Right ventricle myocardium superior (tissue), 1 donor: ENCODE data around the gene VGLL4. TPM values are rescaled to one million over a fixed set of nuclear protein-coding genes. Genes with fewer than 3 reads are reported as not detected.

Experiments
- ATAC-seq: fragments of 200-7000 bp; cut with Tn5 transposase; one replicate; pipeline ENCODE4 v1.9.1; 2020; ENCODE audit warnings: mild to moderate bottlenecking; ENCODE audit not compliant: poor library complexity
- DNase-seq: peaks from one replicate; pipeline ENCODE4 v3.0.0-alpha.2; 2020
- intact Hi-C: fragments of 100-400 bp; cut with DNase I; formaldehyde crosslinking; loops from one replicate; pipeline ENCODE4 v1.11.2; 2022
- total RNA-seq: library from RNA; stranded (reverse); fragmentation: NEBNext Ultra II Directional; extraction: Animal tissue kit (Norgen Biotek cat#: 25700); gene quantifications from one replicate; pipeline ENCODE4 v1.2.1, GENCODE V29; 2021
- donor health status: DM: no; HTN: yes; CAD: no; lungs with severe emphysema.

VGLL4 gene
- total RNA-seq, 1 donor from 2014 or later: 23.0 TPM

DNA sequence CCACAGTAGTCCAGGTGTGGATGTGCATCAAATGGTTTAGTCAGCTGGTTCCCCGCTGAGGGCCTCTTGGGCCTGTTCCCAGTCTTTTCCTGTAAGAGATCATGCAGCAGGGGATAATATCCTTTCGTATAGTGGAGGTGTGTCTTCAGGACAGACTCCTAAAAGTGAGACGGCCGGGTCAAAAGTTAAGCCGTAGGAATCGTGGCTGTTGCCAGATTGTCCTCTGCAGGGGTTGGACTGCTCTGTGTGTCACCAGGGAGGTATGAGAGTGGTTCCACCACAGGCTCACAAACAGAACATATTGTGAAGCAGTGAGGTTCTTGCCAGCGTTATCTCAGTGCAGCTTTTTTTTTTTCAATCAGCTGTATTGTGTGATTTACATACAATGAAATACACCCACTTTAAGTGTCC lies 95.0 kb downstream of the VGLL4 start:
- DNase-seq: no peak
- peak; percentile 28 for ATAC-seq

DNA sequence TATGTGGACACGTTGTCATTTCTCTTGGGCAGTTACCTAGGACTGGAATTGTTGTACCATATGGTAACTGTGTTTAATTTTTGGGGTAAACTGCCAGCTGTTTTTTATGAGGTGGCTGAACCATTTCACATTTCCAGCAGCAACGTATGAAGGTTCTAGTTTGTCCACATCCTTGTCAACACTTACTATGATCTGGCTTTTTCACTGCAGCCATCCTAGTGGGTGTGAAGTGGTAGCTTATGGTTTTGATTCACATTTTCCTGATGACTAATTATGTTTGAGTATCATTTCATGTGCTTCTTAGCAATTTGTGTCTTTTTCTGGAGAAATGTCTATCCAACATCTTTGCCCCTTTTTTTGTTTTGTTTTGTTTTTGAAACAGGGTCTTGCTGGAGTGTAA lies 96.2 kb downstream of the VGLL4 start:
- no peak for ATAC-seq
- intact Hi-C loops: no loop called here

More for the DNA sequence above, 95.0 kb downstream of the VGLL4 start:
- intact Hi-C loops: no loop called here

DNA sequence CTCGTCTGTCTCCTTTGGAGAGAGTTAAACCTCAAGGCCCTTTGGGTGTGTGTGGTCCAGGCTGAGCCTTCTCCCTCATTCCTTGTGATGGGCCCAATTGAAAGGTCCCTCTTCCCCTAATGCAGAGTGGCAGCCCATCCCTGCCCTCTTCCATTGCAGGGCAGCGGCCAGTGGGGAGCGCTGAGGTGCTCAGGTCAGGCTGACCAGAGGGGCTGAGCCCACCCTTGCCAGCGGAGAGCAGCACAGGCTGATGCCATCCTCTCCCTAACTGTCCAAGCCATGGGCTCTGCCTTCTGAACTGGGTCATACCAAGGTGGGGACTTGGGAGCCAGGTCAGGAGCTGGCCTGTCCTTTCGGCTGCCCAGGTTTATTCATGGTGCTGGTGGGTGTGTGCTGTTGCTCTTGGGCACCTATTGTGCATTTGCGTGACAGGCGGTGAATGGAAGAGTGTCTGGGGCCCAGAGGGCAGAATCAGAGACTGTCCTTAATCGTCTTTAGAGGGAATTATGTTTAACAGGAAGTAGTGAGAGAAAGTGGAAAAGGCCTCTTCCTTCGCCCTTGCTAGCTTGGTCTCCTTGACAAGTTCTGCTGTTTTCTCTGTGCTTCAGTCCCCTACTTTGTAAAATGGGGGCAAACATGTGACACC lies 96.9 kb downstream of the VGLL4 start:
- DNase-seq (no peak), ATAC-seq (no peak)
- intact Hi-C loops: no loop called here

More for the DNA sequence above, 96.2 kb downstream of the VGLL4 start:
- DNase-seq: no peak

- no peak for DNase-seq
- intact Hi-C loops: no loop called here
Measured at GRCh38 chr3:11545186-11545851, 98.4 kb downstream of the VGLL4 start.

GRCh38 chr3:11544412-11545181 lies 99.1 kb downstream of the VGLL4 start:
- DNase-seq: peak; percentile 72
- peak; percentile 38 for ATAC-seq
- intact Hi-C loops: no loop called here

More at GRCh38 chr3:11545186-11545851, 98.4 kb downstream of the VGLL4 start:
- ATAC-seq: peak; percentile 40

DNA sequence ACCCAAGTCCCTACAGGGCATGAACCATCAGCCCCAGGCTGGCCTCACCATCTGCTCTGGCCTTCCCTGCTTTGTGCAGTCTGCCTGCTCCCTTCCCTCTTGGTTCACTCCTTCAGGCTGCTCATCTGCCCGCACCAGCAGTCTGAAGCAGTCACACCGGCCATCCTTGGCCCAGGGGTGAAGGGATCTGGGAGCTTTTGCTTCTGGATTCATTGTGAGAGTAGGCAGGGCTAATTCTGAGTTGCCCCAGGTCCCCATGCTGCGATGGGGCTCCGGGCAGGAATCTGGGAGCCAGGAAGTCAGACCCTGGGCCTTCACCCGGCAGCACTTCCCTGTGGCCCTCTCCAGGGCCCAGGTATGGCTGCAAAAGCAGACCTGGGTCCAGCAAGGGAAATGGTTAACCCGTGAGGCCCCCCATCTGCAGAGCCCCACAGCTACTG lies 99.7 kb downstream of the VGLL4 start:
- intact Hi-C loops: no loop called here
- ATAC-seq (no peak), DNase-seq (no peak)

DNA sequence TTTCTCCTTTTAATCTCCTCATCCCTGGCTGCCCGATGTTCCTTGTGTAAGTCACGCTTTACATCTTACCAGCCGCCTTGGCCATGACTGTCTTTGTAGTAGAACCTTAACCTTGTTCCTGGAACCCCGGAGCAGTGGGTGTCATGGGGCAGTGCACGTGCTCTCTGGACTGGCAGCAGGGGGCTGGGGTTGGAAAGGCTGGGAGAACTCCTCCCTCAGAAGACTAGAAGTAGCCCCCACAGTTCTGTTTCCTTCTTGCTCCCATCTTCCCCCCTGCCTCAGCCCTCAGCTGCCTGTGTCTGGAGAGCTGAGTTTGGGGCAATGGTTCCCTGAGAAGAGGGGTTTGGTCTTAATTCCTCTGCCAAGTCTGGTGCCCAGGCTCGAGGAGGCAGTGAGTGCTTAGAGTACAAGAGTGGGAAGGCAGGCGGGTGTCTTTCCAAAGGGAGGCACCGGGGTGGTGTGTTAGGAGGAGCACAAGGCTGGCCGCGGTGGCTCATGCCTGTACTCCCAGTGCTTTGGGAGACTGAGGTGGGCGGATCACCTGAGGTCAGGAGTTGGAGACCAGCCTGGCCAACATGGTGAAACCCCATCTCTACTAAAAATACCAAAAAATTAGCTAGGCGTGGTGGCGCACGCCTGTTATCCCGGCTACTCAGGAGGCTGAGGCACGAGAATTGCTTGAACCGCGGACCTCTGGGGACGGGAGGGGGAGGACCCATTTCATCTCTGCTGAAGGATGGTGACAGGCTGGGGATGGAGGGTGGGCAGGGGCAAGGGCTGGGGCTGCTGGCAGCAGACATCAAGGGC lies 100.4 kb downstream of the VGLL4 start:
- no peak for DNase-seq
- no peak for ATAC-seq
- intact Hi-C loops: no loop called here

DNA sequence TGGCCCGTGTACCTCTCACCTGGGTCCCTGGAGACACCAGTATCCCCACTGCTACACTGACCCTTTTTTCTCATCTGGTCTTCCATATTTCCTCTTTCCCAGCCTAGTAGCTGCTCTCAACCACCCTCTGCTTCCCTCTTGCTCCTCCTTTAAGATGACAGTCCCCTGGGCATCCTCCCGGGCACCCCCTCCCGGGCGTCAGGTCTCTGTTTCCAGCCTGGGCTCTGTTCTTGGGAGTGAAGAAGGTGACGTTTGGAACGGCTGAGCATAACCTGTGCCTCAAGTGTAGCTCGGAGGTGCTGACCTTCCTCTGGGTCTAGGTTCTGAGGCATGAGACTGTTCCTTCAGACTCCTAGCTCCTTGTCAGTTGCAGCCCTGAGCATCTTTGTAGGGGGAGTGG lies 101.2 kb downstream of the VGLL4 start:
- DNase-seq (no peak), ATAC-seq (no peak)
- intact Hi-C loops: no loop called here

- ATAC-seq (no peak), DNase-seq (no peak)
- intact Hi-C loops: no loop called here
Measured at GRCh38 chr3:11541321-11542303, 102.1 kb downstream of the VGLL4 start.

- intact Hi-C loops: no loop called here
- no peak for DNase-seq
- no peak for ATAC-seq
Measured at GRCh38 chr3:11539677-11540076, 104.0 kb downstream of the VGLL4 start.

DNA sequence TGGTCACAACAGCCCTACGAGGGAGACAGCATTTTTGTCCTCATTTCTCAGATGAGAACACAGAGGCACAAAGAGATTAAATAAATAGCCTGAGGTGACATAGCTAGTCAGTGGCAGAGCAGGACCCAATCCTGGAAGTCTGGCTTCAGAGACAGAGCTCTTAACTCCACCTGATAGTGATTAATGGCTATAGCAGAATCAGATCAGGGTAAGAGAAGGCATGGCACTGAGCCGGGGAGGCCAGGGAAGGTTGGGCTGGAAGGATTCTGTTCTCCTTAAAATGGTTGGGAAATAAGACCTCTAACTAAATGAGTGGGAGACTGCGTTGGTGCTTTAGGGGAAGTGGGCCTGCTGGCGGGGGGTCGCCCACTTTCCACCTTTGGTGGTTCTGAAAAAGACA lies 104.5 kb downstream of the VGLL4 start:
- intact Hi-C loops: no loop called here

GRCh38 chr3:11538581-11538980 lies 105.1 kb downstream of the VGLL4 start:
- DNase-seq: no peak
- ATAC-seq: no peak
- intact Hi-C loops: no loop called here

More for the DNA sequence above, 104.5 kb downstream of the VGLL4 start:
- no peak for ATAC-seq
- no peak for DNase-seq

DNA sequence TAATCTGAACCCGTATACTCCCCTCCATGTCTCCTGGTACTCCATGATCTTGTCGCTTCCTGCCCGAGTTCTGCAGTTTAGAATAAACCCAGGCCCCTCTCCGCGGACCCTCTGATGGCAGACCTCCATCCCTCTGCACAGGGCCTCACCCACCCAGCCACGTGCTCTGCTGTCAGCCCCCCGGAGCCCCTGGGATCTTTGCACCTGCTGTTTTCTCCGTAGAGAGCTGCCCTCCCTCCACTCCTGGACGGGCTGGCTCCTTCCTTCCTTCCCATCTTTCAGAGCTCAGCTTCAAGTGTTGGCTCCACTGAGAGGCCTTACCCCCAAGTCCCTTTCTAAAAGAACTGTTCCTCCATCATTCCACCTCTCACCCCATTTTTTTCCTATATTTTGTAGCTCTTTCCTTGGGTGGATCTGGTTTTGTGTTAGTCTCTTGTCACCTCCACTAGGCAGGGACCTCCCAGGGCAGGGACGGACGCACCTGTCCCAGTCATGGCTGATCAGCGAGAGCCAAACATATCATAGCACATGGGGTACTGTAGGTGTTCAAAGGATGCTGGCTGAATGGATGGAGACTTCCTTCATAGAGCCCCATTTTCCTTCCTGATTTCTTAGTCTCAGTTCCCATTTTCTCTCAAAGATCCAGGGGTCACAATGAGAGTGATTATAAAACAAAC lies 106.6 kb downstream of the VGLL4 start:
- intact Hi-C loops: no loop called here
- DNase-seq (no peak), ATAC-seq (no peak)

DNA sequence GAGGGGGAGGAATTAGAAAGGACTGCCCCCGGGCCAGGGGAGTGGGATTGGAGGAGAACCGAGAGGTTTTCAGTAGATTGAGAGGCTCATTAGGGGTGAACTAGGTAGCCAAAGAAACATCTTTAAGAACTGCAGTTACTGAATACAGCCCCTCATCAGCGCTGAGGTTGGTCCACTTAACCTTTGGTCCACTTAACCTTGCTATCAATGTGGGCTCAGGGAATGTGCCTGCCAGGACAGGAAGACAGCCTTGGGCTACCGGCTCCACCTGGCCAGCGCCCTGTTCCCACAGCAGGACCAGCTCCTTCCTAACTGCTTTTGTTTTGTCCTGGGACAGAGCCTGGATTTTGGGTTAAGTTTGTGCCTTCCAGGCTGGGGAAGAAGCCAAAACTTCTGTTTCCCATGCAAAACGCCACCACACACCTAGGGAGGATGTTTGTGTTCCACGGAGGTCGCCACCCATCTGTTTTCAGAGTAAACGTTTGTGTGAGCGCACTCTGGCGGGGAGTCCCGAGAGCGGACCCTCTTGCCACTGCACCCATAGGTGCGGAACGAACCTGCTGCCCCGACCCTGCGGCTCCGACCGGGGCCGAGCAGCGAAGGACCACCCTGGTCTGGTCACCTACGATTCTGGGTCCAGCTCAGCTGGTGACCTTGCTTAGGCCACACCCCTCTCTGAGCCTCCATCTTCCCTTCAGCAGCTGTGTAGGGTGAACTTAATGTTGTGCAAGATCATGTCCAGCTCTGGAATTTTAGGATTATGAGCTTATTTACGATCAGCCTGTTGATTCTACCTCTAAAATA lies 107.4 kb downstream of the VGLL4 start:
- intact Hi-C loops: no loop called here
- no peak for DNase-seq
- ATAC-seq: no peak

DNA sequence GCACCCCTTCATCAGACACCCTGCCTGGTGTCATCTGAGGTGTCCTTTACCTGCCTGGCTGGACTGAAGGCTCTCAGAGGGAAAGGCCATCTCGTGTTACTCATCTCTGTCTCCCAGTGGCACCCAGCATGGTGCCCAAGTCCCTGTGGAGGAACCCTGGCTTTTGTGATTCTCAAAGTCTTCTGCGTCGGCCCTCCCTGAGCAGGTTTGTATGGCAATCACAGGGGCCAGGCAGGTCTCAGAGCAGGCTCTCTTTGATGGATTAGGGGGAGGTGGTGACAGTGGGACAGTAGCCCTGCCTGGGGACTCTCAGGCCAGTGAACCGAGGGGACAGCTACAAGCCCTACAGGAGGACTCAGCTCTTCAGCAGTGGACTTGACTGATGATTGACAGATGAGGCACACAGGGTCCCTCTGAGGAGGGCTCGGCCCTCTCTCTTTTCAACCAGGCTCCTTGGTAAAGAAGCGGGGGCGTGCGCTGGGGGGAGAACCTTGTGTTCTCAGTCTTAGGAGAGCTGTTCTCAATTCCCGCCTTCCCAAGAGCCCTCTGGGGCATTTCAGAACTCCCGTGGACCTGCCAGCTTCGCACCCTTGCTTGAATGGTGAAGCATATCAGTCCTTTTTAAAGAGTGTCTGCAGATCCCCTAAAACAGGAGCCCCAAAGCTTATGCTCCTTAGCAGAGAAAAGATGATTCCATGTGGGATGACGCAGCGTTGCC lies 108.3 kb downstream of the VGLL4 start:
- no peak for ATAC-seq
- DNase-seq: no peak
- intact Hi-C loops: no loop called here

DNA sequence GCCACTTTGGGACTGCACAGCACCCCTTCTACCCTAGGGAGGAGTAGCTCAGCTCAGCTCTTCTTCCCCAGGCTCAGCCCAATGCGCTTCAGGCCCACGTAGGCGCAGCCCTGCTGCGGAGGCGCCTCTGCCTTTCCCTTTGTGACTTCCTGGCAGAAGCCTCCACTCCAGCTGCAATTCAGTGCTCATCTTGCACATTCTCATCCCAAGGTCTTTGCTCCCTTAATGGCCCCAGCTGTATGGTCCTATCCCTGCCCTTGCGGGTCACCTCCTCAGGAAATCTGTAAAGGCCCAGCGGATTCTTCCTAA lies 109.0 kb downstream of the VGLL4 start:
- intact Hi-C loops: no loop called here
- no peak for DNase-seq
- ATAC-seq: no peak
